MCF 10A (cell line): ENCODE data around the gene PARD6B. TPM values are rescaled to one million over a fixed set of nuclear protein-coding genes. Genes with fewer than 3 reads are reported as not detected.

Experiments used
- total RNA-seq: library from RNA; stranded (reverse); gene quantifications from 2 replicates; pipeline ENCODE4 v1.2.3, GENCODE V29; 2022

PARD6B gene
- total RNA-seq, 1 experiment from 2014 or later = 5.8 TPM

Other genes with a start within 250 kb of the PARD6B start
- 56.4 and 63.0 TPM in 2 replicates for gene PTPN1, start 221.2 kb upstream of the PARD6B start, total RNA-seq
- not detected in 2 replicates for gene RIPOR3, start 40.0 kb upstream of the PARD6B start, total RNA-seq
- gene BCAS4, start 63.5 kb downstream of the PARD6B start, total RNA-seq = 5.4 and 7.9 TPM in 2 replicates
- 62.4 and 77.5 TPM in 2 replicates for gene ADNP, start 199.9 kb downstream of the PARD6B start, total RNA-seq
- 66.8 and 79.8 TPM in 2 replicates for gene DPM1, start 227.0 kb downstream of the PARD6B start, total RNA-seq
- gene MOCS3, start 227.2 kb downstream of the PARD6B start, total RNA-seq = 5.8 and 6.0 TPM in 2 replicates